GM12878 (cell line): ENCODE data around the gene SECTM1. TPM values are rescaled to one million over a fixed set of nuclear protein-coding genes. Genes with fewer than 3 reads are reported as not detected.

Experiments
- ATAC-seq: fragments of 200-7000 bp; cut with Tn5 transposase; 3 replicates; pipeline ENCODE4 v1.9.1; 2020; ENCODE audit warnings: mild to moderate bottlenecking, moderate library complexity
- BruUV-seq: library from RNA; stranded (reverse); fragments of 400-500 nt; replicated peaks from 2 replicates; lab custom pipeline; 2021; lab: Mats Ljungman, UMichigan
- CTCF ChIA-PET: fragments of 300-600 bp; sonication (Branson Sonifier 250); formaldehyde crosslinking; extraction: SDS; loops from one replicate; lab custom pipeline; 2021; ENCODE audit warnings: inconsistent platforms; lab: Yijun Ruan, JAX
- POLR2A ChIA-PET: fragments of 350-600 bp; formaldehyde crosslinking; extraction: SDS; loops from one replicate; lab custom pipeline; 2021; ENCODE audit warnings: inconsistent platforms; lab: Charles Lee
- RAD21 ChIA-PET: fragments of 300-600 bp; sonication (Branson Sonifier 250); formaldehyde crosslinking; loops from one replicate; lab custom pipeline; 2023; ENCODE audit warnings: antibody characterized with exemption; ENCODE audit not compliant: unreplicated experiment; lab: Charles Lee
- SMC1A ChIA-PET: fragments of 300-600 bp; sonication (Branson Sonifier 250); formaldehyde crosslinking; loops from one replicate; lab custom pipeline; 2023; ENCODE audit not compliant: unreplicated experiment, uncharacterized antibody; lab: Charles Lee
- DNase-seq: peaks from one replicate; pipeline ENCODE4 v3.0.0-alpha.2; 2011; ENCODE audit warnings: low read depth, low spot score
- FAIRE-seq: peaks from 3 replicates; lab custom pipeline; 2011; peaks lifted over from hg19 to GRCh38; lab: Jason Lieb, UNC
- H2AFZ ChIP-seq: 2 replicates; pipeline ENCODE4 v1.6.0; 2011; ENCODE audit warnings: low read depth, low read length, control low read depth; ENCODE audit not compliant: control insufficient read depth
- H3K27ac ChIP-seq: 2 replicates; pipeline ENCODE4 v1.5.1; 2011; ENCODE audit warnings: control low read depth; ENCODE audit not compliant: control insufficient read depth, insufficient read depth
- H3K27me3 ChIP-seq, 2 experiments: replicated peaks in 1 of 2; 2 replicates each; pipeline versions ENCODE4 v1.6.0 to v1.6.1; 2011; ENCODE audit warnings: low read length in 1 of 2; ENCODE audit not compliant: control insufficient read depth in 2 of 2, insufficient read depth in 2 of 2
- H3K36me3 ChIP-seq, 2 experiments: 2 replicates each; pipeline ENCODE4 v1.5.1; 2011; ENCODE audit warnings: low read length in 1 of 2; ENCODE audit not compliant: control insufficient read depth in 2 of 2, insufficient read depth in 2 of 2
- H3K4me1 ChIP-seq: 2 replicates; pipeline ENCODE4 v1.6.1; 2011; ENCODE audit warnings: mild to moderate bottlenecking, low read length, moderate library complexity, mixed read lengths; ENCODE audit not compliant: control insufficient read depth, insufficient read depth
- H3K4me2 ChIP-seq: 2 replicates; pipeline ENCODE4 v1.6.0; 2011; ENCODE audit warnings: control low read depth; ENCODE audit not compliant: control insufficient read depth, insufficient read depth
- H3K4me3 ChIP-seq: fragments of 200-600 bp; sonication (generic); 2 replicates; pipeline ENCODE4 v1.5.1; 2016
- H3K79me2 ChIP-seq: 2 replicates; pipeline ENCODE4 v1.6.0; 2011; ENCODE audit warnings: low read length; ENCODE audit not compliant: control insufficient read depth, insufficient read depth
- H3K9ac ChIP-seq: 2 replicates; pipeline ENCODE4 v1.8.0; 2011; ENCODE audit warnings: low read length, control low read depth, mixed read lengths; ENCODE audit not compliant: control insufficient read depth, insufficient read depth
- H3K9me3 ChIP-seq: replicated peaks from 3 replicates; pipeline ENCODE4 v1.5.1; 2011; ENCODE audit warnings: mild to moderate bottlenecking, low read length; ENCODE audit not compliant: control insufficient read depth, insufficient read depth
- H4K20me1 ChIP-seq: 2 replicates; pipeline ENCODE4 v1.6.0; 2011; ENCODE audit not compliant: control insufficient read depth, insufficient read depth
- BMI1 ChIP-seq: fragments of 450-650 bp; IDR thresholded peaks from 2 replicates; pipeline ENCODE4 v1.6.1; 2016; ENCODE audit warnings: mild to moderate bottlenecking, moderate library complexity, borderline replicate concordance
- FOXM1 ChIP-seq: IDR thresholded peaks from 2 replicates; pipeline ENCODE4 v1.6.1; 2012; ENCODE audit warnings: low read depth, mild to moderate bottlenecking, inconsistent platforms, low read length, moderate library complexity
- MEF2A ChIP-seq: IDR thresholded peaks from 2 replicates; pipeline ENCODE4 v1.6.1; 2011; ENCODE audit warnings: low read depth, mild to moderate bottlenecking, low read length, moderate library complexity; ENCODE audit not compliant: insufficient read depth
- MEF2B ChIP-seq: fragments of 450-650 bp; IDR thresholded peaks from 2 replicates; pipeline ENCODE4 v1.6.1; 2018; ENCODE audit warnings: mild to moderate bottlenecking, moderate library complexity; ENCODE audit not compliant: partially characterized antibody, poor library complexity, severe bottlenecking
- ZZZ3 ChIP-seq: IDR thresholded peaks from 2 replicates; pipeline ENCODE4 v1.6.1; 2011; ENCODE audit warnings: low read depth; ENCODE audit not compliant: control insufficient read depth, insufficient read length
- WGBS: methylation state at CpG from one replicate; pipeline ENCODE4 v1.1.6; 2016; ENCODE audit warnings: low lambda C conversion rate; ENCODE audit not compliant: insufficient replicate concordance, insufficient coverage; ENCODE audit errors: missing lambda C conversion rate; 5-methylcytosine and 5-hydroxymethylcytosine counted together
- in situ Hi-C: fragments of 300-500 bp; cut with MboI; formaldehyde crosslinking; loops from 9 replicates; pipeline ENCODE4 v1.14.3; 2018; ENCODE audit warnings: mixed read lengths
- intact Hi-C: fragments of 100-400 bp; cut with micrococcal nuclease; formaldehyde crosslinking; loops from one replicate; pipeline ENCODE4 v1.14.2; 2022; ENCODE audit not compliant: unreplicated experiment
- polyA plus RNA-seq, 11 experiments: library from polyadenylated mRNA; depleted of rRNA in 4 of 11; unstranded in 6 of 11; stranded (reverse) in 5 of 11; fragments of >200 nt; fragmentation: Nextera tagmentation in 4 of 11; fragmentation: Illumina TruSeq in 1 of 11; extraction: Ambion mirVana in 4 of 11; extraction: Trizol in 1 of 11; gene quantifications; 1 replicate in 1 of 11; 2 replicates in 10 of 11; pipeline versions ENCODE4 v1.2.1 to v1.2.3, GENCODE V29; 2011 to 2016; ENCODE audit warnings: inconsistent platforms in 2 of 11, missing spikeins in 2 of 11, low read depth in 1 of 11
- total RNA-seq, 4 experiments: library from RNA; depleted of rRNA in 3 of 4; stranded (reverse); fragments of >200 nt in 3 of 4; fragmentation: Illumina TruSeq in 1 of 4; extraction: Trizol in 1 of 4; gene quantifications; 2 replicates each; pipeline versions ENCODE4 v1.2.1 to v1.2.3, GENCODE V29; 2013 to 2021
- TF ChIP-seq, protein P1 (sequence below): IDR thresholded peaks from 2 replicates; pipeline ENCODE4 v1.6.1; 2011; ENCODE audit warnings: low read depth, mild to moderate bottlenecking, low read length, moderate library complexity, borderline replicate concordance; ENCODE audit errors: extremely low read depth
- TF ChIP-seq, protein P2 (sequence below): IDR thresholded peaks from 2 replicates; pipeline ENCODE4 v1.6.1; 2011; ENCODE audit warnings: mild to moderate bottlenecking, low read depth, low read length, moderate library complexity; ENCODE audit not compliant: insufficient replicate concordance

The SECTM1 gene
- total and polyA plus RNA-seq, 10 of the 15 experiments (the other 5 are each of a cell fraction or from before 2014, with no cell fraction given) = 0.10 to 0.13 (median 0.12) TPM; not detected in 7

DNA sequence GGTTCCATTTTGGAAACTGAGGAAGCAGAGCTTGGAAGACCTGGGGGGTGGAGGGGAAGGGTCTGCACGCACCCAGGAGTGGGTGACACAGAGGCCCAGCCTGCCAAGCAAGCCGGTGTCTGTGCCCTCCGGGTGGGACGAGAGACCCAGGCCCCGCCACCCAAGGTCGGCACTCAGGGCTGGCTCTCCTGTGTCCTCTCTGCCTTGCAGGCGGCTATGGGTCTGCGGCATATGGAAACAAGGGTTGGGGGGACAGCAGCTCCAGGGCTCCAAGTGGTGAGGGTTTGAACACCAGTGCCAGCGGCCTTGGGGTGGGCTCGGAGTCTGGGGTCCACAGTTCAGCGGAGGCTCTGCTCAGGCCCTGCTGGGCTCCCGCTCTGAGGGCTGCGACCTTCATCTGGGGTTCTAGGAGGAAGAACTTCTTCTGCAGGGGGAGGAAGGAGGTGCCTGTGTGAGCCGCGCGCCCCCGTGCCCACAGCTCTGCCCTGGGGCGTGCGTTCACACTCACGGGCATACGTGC is 11.6 kb downstream of the SECTM1 start:
- Histone ChIP-seq H3K9ac (no peak overlapping the region), H3K9me3 (no peaks in the 10 kb centered on the region; the same call in 1 of the 3 replicates), H3K27me3 (no peaks in the 10 kb centered on the region; a peak in 1 of 4 replicates), H3K79me2 (no peaks in the 10 kb centered on the region), H3K27ac (no peak overlapping the region), H3K4me2 (no peak overlapping the region), H3K4me3 (no peak overlapping the region), H4K20me1 (no peaks in the 10 kb centered on the region), H3K36me3 (no peaks in the 10 kb centered on the region), H2AFZ (no peak overlapping the region), H3K4me1 (no peaks in the 10 kb centered on the region; the same call in 1 of the 2 replicates)
- TF ChIP-seq MEF2B = no peak
- TF ChIP-seq, protein P1, sequence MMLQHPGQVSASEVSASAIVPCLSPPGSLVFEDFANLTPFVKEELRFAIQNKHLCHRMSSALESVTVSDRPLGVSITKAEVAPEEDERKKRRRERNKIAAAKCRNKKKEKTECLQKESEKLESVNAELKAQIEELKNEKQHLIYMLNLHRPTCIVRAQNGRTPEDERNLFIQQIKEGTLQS = no peak
- no peak for TF ChIP-seq ZZZ3
- no peak for TF ChIP-seq BMI1
- TF ChIP-seq, protein P2, sequence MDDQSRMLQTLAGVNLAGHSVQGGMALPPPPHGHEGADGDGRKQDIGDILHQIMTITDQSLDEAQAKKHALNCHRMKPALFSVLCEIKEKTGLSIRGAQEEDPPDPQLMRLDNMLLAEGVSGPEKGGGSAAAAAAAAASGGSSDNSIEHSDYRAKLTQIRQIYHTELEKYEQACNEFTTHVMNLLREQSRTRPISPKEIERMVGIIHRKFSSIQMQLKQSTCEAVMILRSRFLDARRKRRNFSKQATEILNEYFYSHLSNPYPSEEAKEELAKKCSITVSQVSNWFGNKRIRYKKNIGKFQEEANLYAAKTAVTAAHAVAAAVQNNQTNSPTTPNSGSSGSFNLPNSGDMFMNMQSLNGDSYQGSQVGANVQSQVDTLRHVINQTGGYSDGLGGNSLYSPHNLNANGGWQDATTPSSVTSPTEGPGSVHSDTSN = no peak
- TF ChIP-seq MEF2A = no peak
- TF ChIP-seq FOXM1 = no peak
- FAIRE-seq (no peak), ATAC-seq (peak; percentile 8; the same call in 1 of the 3 replicates), DNase-seq (no peak)
- SMC1A ChIA-PET = interaction anchor here (2.8 to 4.1 kb wide), 2 partner anchors 20 to 25 kb away, joined by 15 to 42 read pairs; no protein-coding TSS in a partner anchor
- POLR2A ChIA-PET = interaction anchor here (1.2 kb wide), 1 partner anchor 23 kb away, joined by 3 read pairs; no protein-coding TSS in a partner anchor
- BruUV-seq = no TSS peak
- in situ Hi-C loops (no loop called here), intact Hi-C loops (loop anchor here (1.0 to 2.0 kb wide), 3 partner anchors 20 to 115 kb away; no protein-coding TSS in a partner anchor)
- RAD21 ChIA-PET = interaction anchor here (1.7 to 6.5 kb wide), 4 partner anchors 21 to 116 kb away, joined by 7 to 77 read pairs (median 9); no protein-coding TSS in a partner anchor
- 10% methylated on average over 18 of the region's 21 CpGs for WGBS
- CTCF ChIA-PET = interaction anchor here (0.6 to 6.2 kb wide), 7 partner anchors 16 to 185 kb away, joined by 3 to 94 read pairs (median 3); no protein-coding TSS in a partner anchor
